Right atrium auricular region (tissue), 2 donors: ENCODE results near the gene DENND1B. TPM values are rescaled to one million over a fixed set of nuclear protein-coding genes. Genes with fewer than 3 reads are reported as not detected.

Source experiments
- DNase-seq: peaks from one replicate; pipeline ENCODE4 v3.0.0-alpha.2; 2019; ENCODE audit warnings: low spot score
- H3K27ac ChIP-seq, 2 donors: fragments of 200-600 bp; sonication (generic); 1 replicate in 1 of 2; 2 replicates in 1 of 2; pipeline ENCODE4 v1.5.1; 2016 to 2019
- H3K27me3 ChIP-seq, 2 donors: fragments of 200-600 bp; sonication (generic); one replicate each; pipeline versions ENCODE4 v1.5.1 to v1.6.0; 2017 to 2019
- H3K36me3 ChIP-seq: fragments of 200-600 bp; sonication (generic); one replicate; pipeline ENCODE4 v1.5.1; 2016
- H3K4me1 ChIP-seq, 2 donors: fragments of 200-600 bp; sonication (generic); one replicate each; pipeline versions ENCODE4 v1.5.1 to v1.6.0; 2017 to 2019
- H3K4me3 ChIP-seq, 2 donors: fragments of 200-600 bp; sonication (generic); 1 replicate in 1 of 2; 2 replicates in 1 of 2; pipeline ENCODE4 v1.5.1; 2017 to 2019; ENCODE audit warnings: mild to moderate bottlenecking in 1 of 2, moderate library complexity in 1 of 2
- H3K9me3 ChIP-seq, 2 donors: fragments of 200-600 bp; sonication (generic); one replicate each; pipeline ENCODE4 v1.5.1; 2019
- CTCF ChIP-seq, 2 donors: fragments of 200-600 bp; sonication (generic); IDR thresholded peaks; one replicate each; pipeline ENCODE4 v1.5.1; 2019; ENCODE audit warnings: antibody characterized with exemption in 2 of 2
- total RNA-seq, 2 donors: library from RNA; depleted of rRNA; stranded (reverse); fragments of >200 nt; gene quantifications; one replicate each; pipeline ENCODE4 v1.1.0, GENCODE V29; 2016

Gene DENND1B
- total RNA-seq, 2 donors from 2014 or later: 11.8 to 16.0 TPM

GRCh38 chr1:197677752-197678295 is 97.5 kb downstream of the DENND1B start:
- H3K9me3 ChIP-seq: no peaks in the 10 kb centered on the region
- no peak for DNase-seq
- no peaks in the 10 kb centered on the region for H3K27me3 ChIP-seq

GRCh38 chr1:197677313-197677712 is 98.0 kb downstream of the DENND1B start:
- Histone ChIP-seq H3K27ac (no peak overlapping the region), H3K27me3 (no peaks in the 10 kb centered on the region), H3K4me3 (no peak overlapping the region), H3K4me1 (peaks cover 0 to 9% of the 10 kb centered on the region in 2 donors), H3K9me3 (no peaks in the 10 kb centered on the region), H3K36me3 (no peaks in the 10 kb centered on the region)
- DNase-seq: no peak
- TF ChIP-seq CTCF (IDR thresholded peaks at IDR 0.05): no peak

More at GRCh38 chr1:197677752-197678295, 97.5 kb downstream of the DENND1B start:
- no peak for TF ChIP-seq CTCF (IDR thresholded peaks at IDR 0.05)
- Histone ChIP-seq H3K4me1 (peaks cover 0 to 9% of the 10 kb centered on the region in 2 donors), H3K36me3 (no peaks in the 10 kb centered on the region), H3K27ac (no peak overlapping the region), H3K4me3 (no peak overlapping the region)

GRCh38 chr1:197675583-197676208 is 99.6 kb downstream of the DENND1B start:
- peaks cover 0 to 9% of the 10 kb centered on the region in 2 donors for H3K4me1 ChIP-seq
- no peak for TF ChIP-seq CTCF (IDR thresholded peaks at IDR 0.05)
- H3K27me3 ChIP-seq: no peaks in the 10 kb centered on the region
- DNase-seq: no peak
- no peak overlapping the region for H3K27ac ChIP-seq
- peak overlapping the region; percentile 21 to 23 for H3K4me3 ChIP-seq
- no peaks in the 10 kb centered on the region for H3K9me3 ChIP-seq
- no peaks in the 10 kb centered on the region for H3K36me3 ChIP-seq

- peaks cover 0 to 9% of the 10 kb centered on the region in 2 donors for H3K4me1 ChIP-seq
- DNase-seq: no peak
- no peaks in the 10 kb centered on the region for H3K36me3 ChIP-seq
- TF ChIP-seq CTCF (IDR thresholded peaks at IDR 0.05): no peak
- no peak overlapping the region for H3K4me3 ChIP-seq
- H3K9me3 ChIP-seq: no peaks in the 10 kb centered on the region
- H3K27ac ChIP-seq: no peak overlapping the region
- no peaks in the 10 kb centered on the region for H3K27me3 ChIP-seq
These were observed 101.0 kb downstream of the DENND1B start for GRCh38 chr1:197674286-197674685.

GRCh38 chr1:197673292-197673691 is 102.0 kb downstream of the DENND1B start:
- H3K4me3 ChIP-seq: no peak overlapping the region
- no peaks in the 10 kb centered on the region for H3K9me3 ChIP-seq
- H3K27ac ChIP-seq: no peak overlapping the region
- peaks cover 0 to 9% of the 10 kb centered on the region in 2 donors for H3K4me1 ChIP-seq
- TF ChIP-seq CTCF (IDR thresholded peaks at IDR 0.05): no peak
- H3K36me3 ChIP-seq: no peaks in the 10 kb centered on the region
- no peak for DNase-seq
- no peaks in the 10 kb centered on the region for H3K27me3 ChIP-seq
